Measurements from ENCODE around the gene TRABD2A.

DNA sequence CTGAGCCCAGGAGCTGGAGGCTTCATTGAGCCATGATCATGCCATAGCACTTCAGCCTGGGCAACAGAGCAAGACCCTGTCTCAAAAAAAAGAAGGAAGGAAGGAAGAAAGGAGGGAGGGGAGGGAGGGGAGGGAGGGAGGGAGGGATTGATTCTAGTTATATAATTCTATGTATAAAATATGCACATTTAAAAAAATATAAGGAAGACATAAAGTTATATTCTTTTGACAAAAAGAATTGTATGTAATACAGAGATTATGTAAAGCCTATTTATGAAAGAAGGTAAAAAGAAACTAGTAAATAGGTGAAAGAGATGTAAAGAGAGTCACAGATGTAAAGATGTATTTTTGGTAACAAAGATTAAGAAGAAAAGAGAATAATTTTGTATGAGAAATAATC, 42.1 kb upstream of the TRABD2A start:
- no peak for TF ChIP-seq EZH2 (IDR thresholded peaks at IDR 0.05; ENCODE audit: low read length, missing control alignments)
- TF ChIP-seq, protein P1, sequence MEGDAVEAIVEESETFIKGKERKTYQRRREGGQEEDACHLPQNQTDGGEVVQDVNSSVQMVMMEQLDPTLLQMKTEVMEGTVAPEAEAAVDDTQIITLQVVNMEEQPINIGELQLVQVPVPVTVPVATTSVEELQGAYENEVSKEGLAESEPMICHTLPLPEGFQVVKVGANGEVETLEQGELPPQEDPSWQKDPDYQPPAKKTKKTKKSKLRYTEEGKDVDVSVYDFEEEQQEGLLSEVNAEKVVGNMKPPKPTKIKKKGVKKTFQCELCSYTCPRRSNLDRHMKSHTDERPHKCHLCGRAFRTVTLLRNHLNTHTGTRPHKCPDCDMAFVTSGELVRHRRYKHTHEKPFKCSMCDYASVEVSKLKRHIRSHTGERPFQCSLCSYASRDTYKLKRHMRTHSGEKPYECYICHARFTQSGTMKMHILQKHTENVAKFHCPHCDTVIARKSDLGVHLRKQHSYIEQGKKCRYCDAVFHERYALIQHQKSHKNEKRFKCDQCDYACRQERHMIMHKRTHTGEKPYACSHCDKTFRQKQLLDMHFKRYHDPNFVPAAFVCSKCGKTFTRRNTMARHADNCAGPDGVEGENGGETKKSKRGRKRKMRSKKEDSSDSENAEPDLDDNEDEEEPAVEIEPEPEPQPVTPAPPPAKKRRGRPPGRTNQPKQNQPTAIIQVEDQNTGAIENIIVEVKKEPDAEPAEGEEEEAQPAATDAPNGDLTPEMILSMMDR (conservative IDR thresholded peaks at IDR 0.05 in 1 of 2, IDR thresholded peaks at IDR 0.05 in 1 of 2; ENCODE audit: low read depth in 1 of 2, low read length in 2 of 2): no peak
